AG04449 (cell line): Measurements from ENCODE around the gene MCEMP1.

ENCODE experiments used
- CTCF ChIA-PET: fragments of 350-600 bp; formaldehyde crosslinking; extraction: SDS; loops from one replicate; lab custom pipeline; 2021; ENCODE audit warnings: antibody characterized with exemption; lab: Yijun Ruan, JAX
- POLR2A ChIA-PET: fragments of 400-600, 350-600 bp; formaldehyde crosslinking; extraction: SDS; loops from one replicate; lab custom pipeline; 2020; ENCODE audit warnings: antibody characterized with exemption, inconsistent platforms; lab: Yijun Ruan, JAX
- DNase-seq: peaks from one replicate; pipeline ENCODE4 v3.0.0-alpha.2; 2010; ENCODE audit warnings: low read depth, low spot score
- H3K4me3 ChIP-seq: 2 replicates; pipeline ENCODE4 v1.5.1; 2011; ENCODE audit warnings: low read depth, mild to moderate bottlenecking, control low read depth, low read length
- CTCF ChIP-seq: IDR thresholded peaks from one replicate; pipeline ENCODE4 v1.5.1; 2011; ENCODE audit warnings: mild to moderate bottlenecking, moderate library complexity, low read length, control low read depth, inconsistent platforms; ENCODE audit not compliant: insufficient read depth; ENCODE audit errors: missing control alignments

Gene MCEMP1

GRCh38 chr19:7632340-7633203 lies 44.3 kb upstream of the MCEMP1 start:
- POLR2A ChIA-PET: no interaction called here
- DNase-seq: no peak
- TF ChIP-seq CTCF: no peak
- CTCF ChIA-PET: interaction anchor here (1.3 kb wide), 1 partner anchor 20 kb away, joined by 5 read pairs; no protein-coding TSS in a partner anchor
- H3K4me3 ChIP-seq: no peak overlapping the region

- POLR2A ChIA-PET: no interaction called here
- no peak within 1 kb of the TSS for H3K4me3 ChIP-seq
- TF ChIP-seq CTCF: no peak
- DNase-seq: no peak
- CTCF ChIA-PET: interaction anchor here (0.8 to 1.3 kb wide), 2 partner anchors 18 to 47 kb away, joined by 3 to 5 read pairs; partner anchors contain the start of gene TRAPPC5
These were observed 43.2 kb upstream of the MCEMP1 start, which contains the start of gene PCP2 for GRCh38 chr19:7633698-7634097. TSS of gene PCP2 (minus strand) at chr19:7633719. CDS start at chr19:7633457, 262 bp downstream.

- no peak for DNase-seq
- H3K4me3 ChIP-seq: no peak overlapping the region
- no peak for TF ChIP-seq CTCF
- ChIA-PET POLR2A (no interaction called here), CTCF (interaction anchor here (1.2 to 2.1 kb wide), 2 partner anchors 16 to 45 kb away, joined by 4 to 9 read pairs; partner anchors contain the start of gene TRAPPC5)
These were observed 41.2 kb upstream of the MCEMP1 start for GRCh38 chr19:7635670-7636069.

- no peak overlapping the region for H3K4me3 ChIP-seq
- CTCF ChIA-PET: interaction anchor here (1.2 to 2.1 kb wide), 2 partner anchors 15 to 45 kb away, joined by 4 to 9 read pairs; partner anchors contain the start of gene TRAPPC5
- no peak for DNase-seq
These were observed 40.6 kb upstream of the MCEMP1 start for GRCh38 chr19:7636317-7636690.

GRCh38 chr19:7636691-7637373 lies 40.1 kb upstream of the MCEMP1 start, which contains the start of gene STXBP2:
TSS of gene STXBP2 (plus strand) at chr19:7637110. CDS start at chr19:7637150, 40 bp downstream.
- POLR2A ChIA-PET: no interaction called here

More at GRCh38 chr19:7636317-7636690, 40.6 kb upstream of the MCEMP1 start:
- POLR2A ChIA-PET: no interaction called here
- TF ChIP-seq CTCF: no peak

More at GRCh38 chr19:7636691-7637373, 40.1 kb upstream of the MCEMP1 start, which contains the start of gene STXBP2:
- CTCF ChIA-PET: no interaction called here
- TF ChIP-seq CTCF: no peak
- DNase-seq: no peak
- H3K4me3 ChIP-seq: peak within 1 kb of the TSS; percentile 15; the same call in 1 of the 2 replicates
